Ishikawa (cell line): ENCODE results near the gene MRPL57.

Experiments used
- EP300 ChIP-seq: IDR thresholded peaks from 2 replicates; pipeline ENCODE4 v1.6.1; 2012; ENCODE audit warnings: borderline replicate concordance
- FOXM1 ChIP-seq: IDR thresholded peaks from 2 replicates; pipeline ENCODE4 v1.6.1; 2012; ENCODE audit warnings: low read depth, borderline replicate concordance
- MAX ChIP-seq: IDR thresholded peaks from 2 replicates; pipeline ENCODE4 v1.6.1; 2012
- RAD21 ChIP-seq: IDR thresholded peaks from 2 replicates; pipeline ENCODE4 v1.6.1; 2012; ENCODE audit warnings: low read depth
- TCF12 ChIP-seq: IDR thresholded peaks from 2 replicates; pipeline ENCODE4 v1.6.1; 2012; ENCODE audit warnings: low read depth
- TEAD4 ChIP-seq: IDR thresholded peaks from 2 replicates; pipeline ENCODE4 v1.6.1; 2012
- USF1 ChIP-seq: IDR thresholded peaks from 2 replicates; pipeline ENCODE4 v1.6.1; 2012

GRCh38 chr13:21227917-21228316 lies 51.5 kb downstream of the MRPL57 start:
- TF ChIP-seq MAX, result no peak
- no peak for TF ChIP-seq TEAD4
- TF ChIP-seq FOXM1, result no peak
- no peak for TF ChIP-seq USF1
- TF ChIP-seq EP300, result no peak
- TF ChIP-seq RAD21, result no peak
- TF ChIP-seq TCF12, result no peak
